IPS-15b (cell line): ENCODE measurements around the gene HNF1A.

Experiments used
- H3K27me3 ChIP-seq: one replicate; pipeline ENCODE4 v1.6.1; 2013; ENCODE audit warnings: low read length; ENCODE audit not compliant: control insufficient read depth, insufficient read depth
- H3K36me3 ChIP-seq: one replicate; pipeline ENCODE4 v1.6.1; 2013; ENCODE audit warnings: low read length; ENCODE audit not compliant: control insufficient read depth, insufficient read depth
- H3K4me1 ChIP-seq: one replicate; pipeline ENCODE4 v1.6.1; 2013; ENCODE audit warnings: mild to moderate bottlenecking, low read length; ENCODE audit not compliant: control insufficient read depth, insufficient read depth
- H3K4me3 ChIP-seq: one replicate; pipeline ENCODE4 v1.5.1; 2013; ENCODE audit warnings: low read depth, low read length
- H3K9ac ChIP-seq: one replicate; pipeline ENCODE4 v1.6.1; 2013; ENCODE audit warnings: low read depth, mild to moderate bottlenecking, low read length
- H3K9me3 ChIP-seq: one replicate; pipeline ENCODE4 v1.6.1; 2013; ENCODE audit warnings: mild to moderate bottlenecking, low read length; ENCODE audit not compliant: control insufficient read depth, insufficient read depth

The HNF1A gene, protein sequence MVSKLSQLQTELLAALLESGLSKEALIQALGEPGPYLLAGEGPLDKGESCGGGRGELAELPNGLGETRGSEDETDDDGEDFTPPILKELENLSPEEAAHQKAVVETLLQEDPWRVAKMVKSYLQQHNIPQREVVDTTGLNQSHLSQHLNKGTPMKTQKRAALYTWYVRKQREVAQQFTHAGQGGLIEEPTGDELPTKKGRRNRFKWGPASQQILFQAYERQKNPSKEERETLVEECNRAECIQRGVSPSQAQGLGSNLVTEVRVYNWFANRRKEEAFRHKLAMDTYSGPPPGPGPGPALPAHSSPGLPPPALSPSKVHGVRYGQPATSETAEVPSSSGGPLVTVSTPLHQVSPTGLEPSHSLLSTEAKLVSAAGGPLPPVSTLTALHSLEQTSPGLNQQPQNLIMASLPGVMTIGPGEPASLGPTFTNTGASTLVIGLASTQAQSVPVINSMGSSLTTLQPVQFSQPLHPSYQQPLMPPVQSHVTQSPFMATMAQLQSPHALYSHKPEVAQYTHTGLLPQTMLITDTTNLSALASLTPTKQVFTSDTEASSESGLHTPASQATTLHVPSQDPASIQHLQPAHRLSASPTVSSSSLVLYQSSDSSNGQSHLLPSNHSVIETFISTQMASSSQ

DNA sequence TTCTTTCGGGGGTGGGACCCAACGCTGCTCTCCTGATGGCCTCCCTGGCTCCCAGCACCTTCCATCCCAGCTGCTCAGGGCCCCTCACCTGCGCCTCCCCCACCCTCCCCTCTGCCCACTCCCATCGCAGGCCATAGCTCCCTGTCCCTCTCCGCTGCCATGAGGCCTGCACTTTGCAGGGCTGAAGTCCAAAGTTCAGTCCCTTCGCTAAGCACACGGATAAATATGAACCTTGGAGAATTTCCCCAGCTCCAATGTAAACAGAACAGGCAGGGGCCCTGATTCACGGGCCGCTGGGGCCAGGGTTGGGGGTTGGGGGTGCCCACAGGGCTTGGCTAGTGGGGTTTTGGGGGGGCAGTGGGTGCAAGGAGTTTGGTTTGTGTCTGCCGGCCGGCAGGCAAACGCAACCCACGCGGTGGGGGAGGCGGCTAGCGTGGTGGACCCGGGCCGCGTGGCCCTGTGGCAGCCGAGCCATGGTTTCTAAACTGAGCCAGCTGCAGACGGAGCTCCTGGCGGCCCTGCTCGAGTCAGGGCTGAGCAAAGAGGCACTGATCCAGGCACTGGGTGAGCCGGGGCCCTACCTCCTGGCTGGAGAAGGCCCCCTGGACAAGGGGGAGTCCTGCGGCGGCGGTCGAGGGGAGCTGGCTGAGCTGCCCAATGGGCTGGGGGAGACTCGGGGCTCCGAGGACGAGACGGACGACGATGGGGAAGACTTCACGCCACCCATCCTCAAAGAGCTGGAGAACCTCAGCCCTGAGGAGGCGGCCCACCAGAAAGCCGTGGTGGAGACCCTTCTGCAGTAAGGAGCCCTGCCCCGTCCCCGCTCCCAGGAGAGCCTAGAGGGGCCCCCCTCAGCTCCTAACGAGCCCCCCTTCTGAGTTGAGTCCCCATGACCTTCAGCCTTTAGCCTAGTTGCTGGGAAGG is at the start of gene HNF1A:
Gene HNF1A (plus strand): TSS at position 248 of the 924 bp plus-strand sequence. CDS start 226 bp downstream, at position 474.
- H3K4me3 ChIP-seq: no peak within 1 kb of the TSS
- H3K4me1 ChIP-seq: peaks cover 5% of the 10 kb centered on the region
- H3K9me3 ChIP-seq: no peaks in the 10 kb centered on the region
- H3K9ac ChIP-seq: no peak within 1 kb of the TSS
- no peaks in the 10 kb centered on the region for H3K36me3 ChIP-seq
- no peaks in the 10 kb centered on the region for H3K27me3 ChIP-seq

DNA sequence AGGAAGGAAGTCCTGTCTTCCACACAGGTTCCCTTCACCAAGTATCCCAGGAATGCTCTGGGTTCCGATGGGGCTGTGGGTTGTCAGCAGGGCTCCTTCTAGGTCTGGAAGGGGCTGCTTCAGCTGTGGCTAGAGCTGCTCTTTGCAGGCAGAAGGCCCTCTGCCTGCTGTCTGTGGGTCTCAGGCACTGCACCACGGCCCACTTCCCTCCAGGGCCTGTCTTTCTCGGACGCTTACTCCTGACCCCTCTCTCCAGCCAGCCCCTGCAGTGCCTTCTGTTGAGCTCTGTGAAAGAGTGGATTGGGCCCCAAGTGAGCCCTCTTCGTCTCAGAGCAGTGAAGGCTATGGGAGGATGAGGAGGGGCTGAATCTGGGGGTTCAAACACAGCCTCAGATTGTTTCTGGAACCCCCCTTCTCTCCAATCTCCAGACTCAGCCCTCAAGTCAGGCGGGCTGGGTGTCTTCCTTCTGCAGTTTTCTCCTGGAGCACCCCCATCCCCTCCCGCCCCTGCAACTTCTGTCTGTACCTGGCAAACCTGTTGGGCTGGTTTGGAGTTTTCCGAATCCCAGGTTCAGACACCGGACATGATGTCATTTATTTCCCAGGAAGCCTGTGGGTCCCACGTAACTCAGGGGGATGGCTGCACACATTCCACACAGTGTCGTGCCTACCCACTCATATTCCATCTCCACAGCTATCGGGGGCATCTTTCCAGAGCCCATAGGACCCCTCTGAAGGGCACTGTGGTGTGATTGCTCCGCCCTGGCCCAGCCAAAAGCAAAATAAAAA is 49.3 kb upstream of the HNF1A start:
- H3K9ac ChIP-seq: peak overlapping the region; percentile 73
- peaks cover 9% of the 10 kb centered on the region for H3K4me1 ChIP-seq
- H3K36me3 ChIP-seq: no peaks in the 10 kb centered on the region

DNA sequence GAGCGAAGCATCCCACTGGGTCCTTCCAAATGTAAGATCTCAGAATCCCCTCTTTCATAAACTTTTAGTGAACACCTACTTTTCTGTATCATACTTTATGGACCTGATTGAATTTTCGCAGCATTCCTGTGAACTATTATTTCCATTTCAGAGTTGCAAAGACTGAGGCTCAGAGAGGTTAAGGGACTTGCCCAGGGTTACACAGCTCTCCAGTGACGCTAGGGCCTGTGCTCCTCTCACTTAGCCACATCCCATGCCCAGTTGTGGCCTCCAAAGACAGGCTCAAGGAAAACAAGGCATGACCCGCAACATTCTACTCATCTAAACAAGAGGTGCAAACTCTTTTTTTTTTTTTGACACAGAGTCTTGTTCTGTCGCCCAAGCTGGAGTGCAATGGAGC is 48.3 kb upstream of the HNF1A start:
- Histone ChIP-seq H3K9ac (no peak overlapping the region), H3K4me1 (peaks cover 9% of the 10 kb centered on the region), H3K9me3 (no peaks in the 10 kb centered on the region), H3K4me3 (no peak overlapping the region), H3K27me3 (no peaks in the 10 kb centered on the region), H3K36me3 (no peaks in the 10 kb centered on the region)

More for the DNA sequence above, 49.3 kb upstream of the HNF1A start:
- no peaks in the 10 kb centered on the region for H3K9me3 ChIP-seq
- H3K27me3 ChIP-seq: no peaks in the 10 kb centered on the region
- peak overlapping the region; percentile 8 for H3K4me3 ChIP-seq

DNA sequence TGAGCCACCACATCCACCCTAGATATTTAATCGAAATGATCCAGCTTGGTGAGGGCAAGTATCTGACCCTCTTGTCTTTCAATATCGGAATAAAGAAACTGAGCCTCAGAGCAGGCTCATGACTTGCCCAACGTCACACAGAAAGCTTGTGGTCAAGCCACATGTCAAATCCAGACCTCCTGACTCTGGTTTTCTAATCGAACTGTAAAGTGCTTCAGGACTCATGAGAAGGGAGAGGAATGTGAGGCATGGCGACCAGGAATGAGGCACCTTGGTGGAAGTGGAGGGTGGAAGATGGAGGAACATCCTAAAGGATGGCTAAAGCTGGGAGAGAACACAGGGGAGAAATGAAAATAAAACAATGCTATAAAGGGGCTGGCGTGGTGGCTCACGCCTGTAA is 46.3 kb upstream of the HNF1A start:
- Histone ChIP-seq H3K9me3 (no peaks in the 10 kb centered on the region), H3K27me3 (no peaks in the 10 kb centered on the region), H3K36me3 (no peaks in the 10 kb centered on the region), H3K4me3 (no peak overlapping the region), H3K4me1 (no peaks in the 10 kb centered on the region), H3K9ac (no peak overlapping the region)

DNA sequence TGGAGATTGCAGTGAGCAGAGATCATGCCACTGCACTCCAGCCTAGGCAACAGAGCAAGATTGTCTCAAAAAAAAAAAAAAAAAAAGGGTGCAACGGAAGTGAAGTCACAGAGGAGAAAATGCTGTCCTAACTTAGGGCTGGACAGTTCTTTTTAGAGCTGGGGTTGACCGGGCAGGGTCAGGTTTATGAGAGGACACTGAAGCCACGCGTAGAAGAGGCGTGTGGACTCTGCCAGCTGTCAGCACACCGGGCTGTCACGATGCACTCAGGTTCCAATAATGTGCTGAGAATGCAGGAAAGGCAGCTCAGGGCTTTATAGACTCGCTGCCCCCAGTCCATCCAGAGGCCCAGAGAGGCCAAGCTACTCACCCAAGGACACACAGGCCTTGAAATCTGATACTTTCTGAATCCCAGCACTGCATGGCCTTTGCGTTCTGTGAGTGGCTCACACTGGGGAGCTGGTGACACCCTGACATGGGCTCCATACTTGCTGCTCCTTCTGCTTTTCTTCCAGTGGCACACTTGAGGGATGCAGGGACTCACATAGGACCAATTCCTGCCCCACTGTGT is 45.3 kb upstream of the HNF1A start:
- Histone ChIP-seq H3K9me3 (no peaks in the 10 kb centered on the region), H3K27me3 (no peaks in the 10 kb centered on the region), H3K4me1 (no peaks in the 10 kb centered on the region), H3K9ac (no peak overlapping the region), H3K4me3 (no peak overlapping the region), H3K36me3 (no peaks in the 10 kb centered on the region)

DNA sequence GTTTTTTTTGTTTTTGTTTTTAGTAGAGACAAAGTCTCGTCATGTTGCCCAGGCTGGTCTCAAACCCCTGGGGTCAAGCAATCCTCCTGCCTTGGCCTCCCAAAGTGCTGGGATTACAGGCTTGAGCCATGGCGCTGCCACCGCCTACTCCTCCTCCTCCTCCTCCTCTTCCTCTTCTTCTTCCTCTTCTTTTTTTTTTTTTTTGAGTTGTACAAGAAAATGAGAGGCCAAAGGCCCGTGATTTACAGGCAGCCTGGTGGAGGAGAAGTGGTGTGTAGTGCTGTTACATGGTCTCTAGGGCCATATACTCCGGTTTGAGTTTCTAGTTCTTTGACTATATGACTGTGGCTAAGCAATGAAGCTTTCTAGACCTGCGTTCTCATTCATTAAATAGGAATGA is 44.6 kb upstream of the HNF1A start:
- no peak overlapping the region for H3K4me3 ChIP-seq
- no peak overlapping the region for H3K9ac ChIP-seq
- no peaks in the 10 kb centered on the region for H3K36me3 ChIP-seq
- no peaks in the 10 kb centered on the region for H3K9me3 ChIP-seq
- H3K4me1 ChIP-seq: no peaks in the 10 kb centered on the region
- H3K27me3 ChIP-seq: no peaks in the 10 kb centered on the region

DNA sequence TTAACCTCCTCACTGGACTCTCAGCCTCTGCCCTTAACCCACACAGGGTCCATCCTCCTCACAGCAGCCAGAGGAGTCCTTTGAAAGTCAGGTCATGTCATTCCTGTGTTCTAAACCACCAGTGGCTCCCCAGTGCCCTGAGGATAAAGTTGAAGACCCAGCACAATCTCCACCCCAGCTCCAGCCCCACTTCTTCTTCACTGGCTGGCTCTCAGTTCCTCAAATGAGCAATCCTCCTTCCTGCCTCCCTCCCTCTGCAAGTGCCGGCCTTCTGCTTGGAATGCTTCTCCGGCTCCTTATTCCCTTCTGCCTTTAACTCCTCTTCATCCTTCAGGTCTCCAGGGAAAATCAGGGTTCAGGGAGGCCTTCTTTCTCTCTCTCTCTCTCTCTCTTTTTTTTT is 42.1 kb upstream of the HNF1A start:
- Histone ChIP-seq H3K36me3 (no peaks in the 10 kb centered on the region), H3K9me3 (no peaks in the 10 kb centered on the region), H3K9ac (no peak overlapping the region), H3K27me3 (no peaks in the 10 kb centered on the region), H3K4me1 (no peaks in the 10 kb centered on the region), H3K4me3 (no peak overlapping the region)

DNA sequence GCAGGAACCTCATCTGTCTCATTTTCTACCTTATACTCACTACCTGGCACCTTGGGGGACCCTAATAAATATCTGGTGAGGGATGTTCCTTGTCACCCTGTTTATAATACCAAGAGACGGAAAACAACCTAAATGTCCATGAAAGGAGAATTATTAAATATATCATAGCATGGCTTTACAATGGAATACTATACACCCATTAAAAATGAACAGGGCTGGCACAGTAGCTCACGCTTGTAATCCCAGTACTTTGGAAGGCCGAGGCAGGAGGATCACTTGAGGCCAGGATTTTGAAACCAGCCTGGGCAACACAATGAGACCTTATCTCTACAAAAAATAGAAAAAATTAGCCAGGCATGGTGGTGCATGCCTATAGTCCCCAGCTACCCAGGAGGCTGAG is 39.8 kb upstream of the HNF1A start:
- no peak overlapping the region for H3K4me3 ChIP-seq
- H3K4me1 ChIP-seq: no peaks in the 10 kb centered on the region
- H3K27me3 ChIP-seq: no peaks in the 10 kb centered on the region
- H3K9me3 ChIP-seq: no peaks in the 10 kb centered on the region
- no peaks in the 10 kb centered on the region for H3K36me3 ChIP-seq
- H3K9ac ChIP-seq: no peak overlapping the region

DNA sequence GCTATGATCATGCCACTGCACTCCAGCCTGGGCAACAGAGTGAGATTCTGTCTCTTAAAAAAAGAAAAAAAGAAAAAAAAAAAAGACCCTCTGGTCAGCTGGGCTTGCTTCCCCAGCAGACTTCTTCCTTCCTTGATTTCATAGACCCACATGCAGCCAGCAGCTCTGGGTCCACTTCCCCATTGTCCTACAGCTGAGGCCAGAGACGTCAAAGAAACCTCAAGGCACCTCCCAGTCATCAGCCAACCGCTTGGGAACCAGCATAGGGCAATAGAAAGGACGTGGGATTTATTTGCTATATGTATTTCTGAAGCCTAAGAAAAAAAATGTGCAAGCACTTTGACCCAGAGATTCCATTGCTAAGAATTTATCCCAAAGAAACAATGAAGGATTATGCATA is 38.8 kb upstream of the HNF1A start:
- no peaks in the 10 kb centered on the region for H3K27me3 ChIP-seq
- H3K36me3 ChIP-seq: no peaks in the 10 kb centered on the region
- no peaks in the 10 kb centered on the region for H3K4me1 ChIP-seq
- no peak overlapping the region for H3K9ac ChIP-seq
- no peaks in the 10 kb centered on the region for H3K9me3 ChIP-seq
- H3K4me3 ChIP-seq: no peak overlapping the region

DNA sequence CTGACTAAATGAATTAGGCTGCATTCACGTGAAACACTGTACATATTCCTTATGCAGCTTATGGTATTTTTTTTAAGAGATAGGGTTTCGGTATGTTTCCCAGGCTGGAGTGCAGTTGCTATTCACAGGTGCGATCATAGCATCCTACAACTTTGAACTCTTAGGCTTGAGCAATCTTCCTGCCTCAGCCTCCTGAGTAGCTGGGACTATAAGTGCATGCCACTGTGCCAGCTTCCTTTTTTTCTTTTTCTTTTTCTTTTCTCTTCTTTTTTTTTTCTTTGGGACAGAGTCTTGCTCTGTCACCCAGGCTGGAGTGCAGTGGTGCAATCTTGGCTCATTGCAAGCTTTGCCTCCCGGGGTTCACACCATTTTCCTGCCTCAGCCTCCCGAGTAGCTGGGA is 38.3 kb upstream of the HNF1A start:
- Histone ChIP-seq H3K9ac (no peak overlapping the region), H3K9me3 (no peaks in the 10 kb centered on the region), H3K36me3 (no peaks in the 10 kb centered on the region), H3K4me1 (no peaks in the 10 kb centered on the region), H3K27me3 (no peaks in the 10 kb centered on the region), H3K4me3 (no peak overlapping the region)

DNA sequence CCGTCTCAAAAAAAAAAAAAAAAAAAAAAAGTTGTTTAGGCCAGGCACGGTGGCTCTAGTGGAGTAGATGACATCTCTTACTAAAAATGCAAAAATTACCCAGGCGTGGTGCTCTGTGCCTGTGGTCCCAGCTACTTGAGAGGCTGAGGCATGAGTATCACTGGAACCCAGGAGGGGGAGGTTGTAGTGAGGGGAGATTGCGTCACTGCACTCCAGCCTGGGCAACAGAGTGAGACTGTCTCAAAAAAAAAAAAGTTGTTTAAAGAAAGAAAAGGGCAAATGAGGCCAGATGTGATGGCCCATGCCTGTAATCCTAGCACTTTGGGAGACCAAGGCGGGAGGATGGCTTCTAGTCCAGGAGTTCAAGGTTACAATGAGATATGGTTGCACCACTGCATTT is 37.5 kb upstream of the HNF1A start:
- Histone ChIP-seq H3K4me3 (no peak overlapping the region), H3K9ac (no peak overlapping the region), H3K9me3 (no peaks in the 10 kb centered on the region), H3K36me3 (no peaks in the 10 kb centered on the region), H3K27me3 (no peaks in the 10 kb centered on the region), H3K4me1 (no peaks in the 10 kb centered on the region)
